Measurements from ENCODE around the gene SCO2.

DNA sequence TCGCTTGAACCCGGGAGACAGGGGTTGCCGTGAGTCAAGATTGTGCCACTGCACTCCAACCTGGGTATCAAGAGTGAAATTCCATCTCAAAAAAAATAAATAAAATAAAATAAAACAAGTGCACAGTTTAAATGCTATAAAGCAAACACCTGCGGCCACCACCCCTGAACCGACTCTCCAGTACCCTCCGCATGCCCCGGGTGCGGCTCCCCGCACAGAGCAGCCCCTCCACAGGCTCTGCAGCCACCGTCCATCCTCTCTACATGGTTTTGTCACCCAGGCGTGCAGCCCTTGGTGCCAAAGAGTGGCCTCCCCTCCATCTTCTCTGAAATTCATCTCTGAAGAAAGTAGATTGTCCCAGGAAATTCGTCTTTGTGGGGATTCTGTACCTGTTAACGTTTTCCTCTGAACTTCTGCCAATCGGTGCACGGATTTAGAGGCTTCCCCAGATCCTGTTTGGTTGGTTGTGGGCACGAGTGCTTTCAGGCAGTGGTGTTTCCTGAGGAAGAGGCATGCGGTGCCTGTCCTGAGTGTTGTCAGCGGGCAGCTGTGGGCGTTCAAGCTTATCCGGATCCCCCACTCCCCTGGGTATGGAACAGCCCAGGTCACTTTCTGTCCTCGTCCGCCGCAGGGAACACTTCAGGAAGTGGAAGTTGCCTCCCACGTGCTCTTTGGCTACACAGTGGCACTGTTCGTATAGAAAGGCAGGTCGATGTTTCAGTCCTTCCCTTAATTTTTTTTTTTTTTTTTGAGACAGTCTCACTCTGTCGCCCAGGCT is 34.7 kb downstream of the SCO2 start:
- TF ChIP-seq POLR2A (IDR thresholded peaks at IDR 0.05; ENCODE audit: low read depth, low read length) = no peak
- TF ChIP-seq POLR2AphosphoS5 (IDR thresholded peaks at IDR 0.05; ENCODE audit: low read depth, low read length) = no peak
- TF ChIP-seq TAF1 (IDR thresholded peaks at IDR 0.05; ENCODE audit: borderline replicate concordance, low read depth, low read length) = no peak
